ENCODE results near the gene PCCA.
"Not testable (repeated sequence)": the region's sequence is repeated elsewhere in the genome, so short reads cannot be mapped to it uniquely, and the experiment has no call there.

Gene PCCA

DNA sequence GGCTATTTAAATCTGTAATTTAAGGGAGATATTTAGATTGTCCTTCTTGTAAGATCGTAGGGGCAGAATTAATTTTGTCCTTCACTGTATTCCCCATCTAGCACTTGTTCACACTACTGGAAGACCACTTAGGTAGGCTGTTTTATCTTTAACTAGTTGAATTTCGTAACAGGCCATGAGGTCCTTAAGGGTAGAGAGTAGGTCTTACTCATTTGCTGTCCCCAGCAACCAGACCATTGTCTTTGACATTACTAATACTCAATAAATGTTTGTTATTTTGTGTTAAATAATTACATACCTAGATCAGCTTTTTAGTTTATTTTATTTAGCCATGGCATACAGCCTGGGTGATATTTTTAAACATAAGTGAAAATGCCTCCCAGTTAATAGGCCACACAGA, 177.1 kb downstream of the PCCA start:
- H3K36me3 Mint-ChIP-seq = no peaks in the 10 kb centered on the region
- no peak for DNase-seq (ENCODE audit: low spot score in 2 of 2)
- ATAC-seq = no peak
- H3K27ac Mint-ChIP-seq = no peak overlapping the region
- no peaks in the 10 kb centered on the region for H3K4me1 Mint-ChIP-seq
- no peaks in the 10 kb centered on the region for H3K9me3 Mint-ChIP-seq
- no peak overlapping the region for H3K4me3 Mint-ChIP-seq

DNA sequence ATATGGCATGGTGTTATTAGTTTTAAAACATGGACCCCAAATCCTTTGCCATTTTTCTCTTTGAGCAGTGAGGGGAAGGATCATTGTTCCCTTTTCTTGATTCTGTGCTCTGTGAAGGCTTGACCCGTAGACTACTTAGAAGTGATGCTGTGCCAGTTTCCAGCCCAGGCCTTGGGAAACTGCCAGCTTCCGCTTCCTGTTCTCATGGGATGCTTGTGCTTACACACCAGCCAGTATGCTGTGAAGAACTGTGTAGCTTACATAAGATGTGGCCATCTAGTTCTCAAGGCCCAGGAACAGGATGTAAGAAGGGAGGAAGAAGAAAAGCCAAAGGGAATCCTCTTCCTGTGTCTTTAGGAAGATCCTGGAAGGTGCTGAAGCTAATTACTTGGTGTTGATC, 180.9 kb downstream of the PCCA start:
- H3K36me3 Mint-ChIP-seq = no peaks in the 10 kb centered on the region
- no peaks in the 10 kb centered on the region for H3K9me3 Mint-ChIP-seq
- no peak overlapping the region for H3K4me3 Mint-ChIP-seq
- DNase-seq (ENCODE audit: low spot score in 2 of 2) (no peak), ATAC-seq (no peak)
- no peaks in the 10 kb centered on the region for H3K4me1 Mint-ChIP-seq
- peak overlapping the region; percentile 39 for H3K27ac Mint-ChIP-seq

DNA sequence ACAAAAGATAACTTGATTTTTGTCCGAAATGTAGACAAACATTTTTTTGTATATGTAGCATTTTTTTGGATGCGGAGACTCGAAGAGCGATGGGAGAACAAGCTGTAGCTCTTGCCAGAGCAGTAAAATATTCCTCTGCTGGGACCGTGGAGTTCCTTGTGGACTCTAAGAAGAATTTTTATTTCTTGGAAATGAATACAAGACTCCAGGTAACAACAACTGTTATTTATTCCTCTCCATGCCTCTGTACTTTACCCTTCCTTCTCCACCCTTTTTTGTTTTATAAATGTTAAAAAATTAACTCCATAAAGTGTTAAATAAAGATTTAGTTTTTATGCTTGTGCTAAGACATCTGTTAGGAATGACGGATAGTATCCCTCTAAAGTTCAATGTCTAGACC, 184.2 kb downstream of the PCCA start:
- DNase-seq (ENCODE audit: low spot score in 2 of 2) (no peak), ATAC-seq (no peak)
- H3K36me3 Mint-ChIP-seq = no peaks in the 10 kb centered on the region
- no peaks in the 10 kb centered on the region for H3K4me1 Mint-ChIP-seq
- H3K27ac Mint-ChIP-seq = no peak overlapping the region
- no peak overlapping the region for H3K4me3 Mint-ChIP-seq
- no peaks in the 10 kb centered on the region for H3K9me3 Mint-ChIP-seq

DNA sequence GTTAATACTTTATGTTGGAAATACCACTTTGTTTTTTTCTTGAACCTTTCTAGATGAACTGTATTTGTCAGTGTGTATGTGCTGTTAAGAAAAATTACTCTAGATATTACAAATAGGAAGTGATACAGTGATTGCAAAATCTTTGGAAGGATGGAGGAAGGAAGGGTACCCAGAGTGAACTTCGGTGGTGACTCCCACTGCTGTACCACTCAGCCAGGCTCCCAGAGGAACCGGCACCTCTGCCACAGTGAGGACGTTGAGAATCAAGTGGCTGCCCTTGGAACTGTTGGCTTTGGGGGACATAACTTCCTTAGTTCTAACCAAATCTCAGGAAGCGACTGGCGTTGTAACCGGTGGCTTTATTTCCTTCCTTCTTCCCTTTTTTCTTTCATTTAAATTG, 184.7 kb downstream of the PCCA start:
- ATAC-seq (no peak), DNase-seq (ENCODE audit: low spot score in 2 of 2) (no peak)
- Mint-ChIP-seq H3K27ac (no peak overlapping the region), H3K9me3 (no peaks in the 10 kb centered on the region), H3K36me3 (no peaks in the 10 kb centered on the region), H3K4me3 (no peak overlapping the region), H3K4me1 (no peaks in the 10 kb centered on the region)

DNA sequence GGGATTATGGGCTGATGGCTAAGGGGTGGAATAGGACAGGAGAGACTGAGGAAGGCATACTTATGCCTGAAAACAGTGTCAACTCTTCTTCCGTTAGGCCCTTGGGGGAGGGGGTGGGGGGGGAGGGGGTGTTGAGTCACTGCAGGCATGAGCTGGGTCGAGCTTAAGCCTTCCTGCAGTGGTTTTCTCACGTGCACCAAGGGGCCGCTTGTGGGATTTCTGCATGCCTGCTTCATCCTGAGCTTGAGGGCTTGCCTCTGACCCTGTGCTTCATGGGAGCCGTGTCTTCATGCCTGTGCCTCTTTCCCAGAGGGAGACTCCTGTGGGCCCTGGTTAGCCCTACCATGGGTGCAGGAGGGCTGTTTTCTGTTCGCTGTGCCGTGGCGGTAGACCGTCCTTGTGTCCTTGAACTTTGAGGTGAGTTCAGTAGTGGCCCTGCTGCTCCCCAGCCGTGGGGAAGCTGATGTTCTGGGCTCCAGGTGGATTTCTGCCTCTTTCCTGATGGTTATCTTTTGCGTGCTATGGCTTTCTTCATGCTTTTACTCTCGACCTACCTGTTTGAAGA, 186.1 kb downstream of the PCCA start:
- no peak overlapping the region for H3K27ac Mint-ChIP-seq
- H3K4me1 Mint-ChIP-seq = no peaks in the 10 kb centered on the region
- H3K9me3 Mint-ChIP-seq = no peaks in the 10 kb centered on the region
- no peak for ATAC-seq
- no peaks in the 10 kb centered on the region for H3K36me3 Mint-ChIP-seq
- H3K4me3 Mint-ChIP-seq = no peak overlapping the region
- DNase-seq (ENCODE audit: low spot score in 2 of 2) = no peak

DNA sequence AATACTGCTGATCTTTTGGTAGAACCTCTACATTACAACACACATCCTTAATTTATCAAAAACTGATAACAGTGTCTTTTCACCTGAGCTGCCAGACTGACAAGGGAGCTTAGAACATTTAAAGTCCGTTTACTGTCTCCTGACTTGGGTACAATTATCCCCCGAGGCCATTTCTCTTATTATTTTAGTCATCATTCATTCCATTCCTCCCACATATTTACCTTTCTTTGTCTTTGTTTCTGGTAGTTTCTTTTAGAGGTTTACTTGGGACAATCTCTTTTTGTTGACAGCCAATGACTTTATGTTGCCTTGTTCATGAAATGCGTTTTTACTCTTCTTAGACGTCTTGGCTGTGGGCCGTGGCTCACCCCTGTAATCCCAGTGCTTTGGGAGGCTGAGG, 186.9 kb downstream of the PCCA start:
- no peak overlapping the region for H3K4me3 Mint-ChIP-seq
- DNase-seq (ENCODE audit: low spot score in 2 of 2) = no peak
- no peak for ATAC-seq
- no peaks in the 10 kb centered on the region for H3K9me3 Mint-ChIP-seq
- H3K36me3 Mint-ChIP-seq = no peaks in the 10 kb centered on the region
- no peak overlapping the region for H3K27ac Mint-ChIP-seq
- no peaks in the 10 kb centered on the region for H3K4me1 Mint-ChIP-seq

DNA sequence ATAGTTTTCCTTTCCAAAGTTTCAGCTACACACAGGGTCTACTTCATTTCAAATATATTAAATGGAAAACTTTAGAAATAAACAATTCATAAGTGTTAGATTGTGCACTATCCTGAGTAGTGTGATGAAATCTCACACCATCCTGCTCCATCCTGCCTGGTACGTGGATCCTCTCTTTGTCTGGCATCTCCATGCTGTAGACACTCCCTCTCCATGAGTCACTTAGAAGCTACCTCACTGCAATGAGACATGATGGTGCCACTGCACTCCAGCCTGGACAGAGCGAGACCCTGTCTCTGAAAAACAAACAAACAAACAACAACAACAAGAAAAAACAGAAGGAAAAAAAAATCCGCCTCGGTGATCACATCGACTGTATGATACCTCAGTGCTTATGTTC, 191.8 kb downstream of the PCCA start:
- ATAC-seq (no peak), DNase-seq (ENCODE audit: low spot score in 2 of 2) (no peak)
- H3K9me3 Mint-ChIP-seq = no peaks in the 10 kb centered on the region
- H3K4me3 Mint-ChIP-seq = no peak overlapping the region
- no peak overlapping the region for H3K27ac Mint-ChIP-seq
- H3K36me3 Mint-ChIP-seq = no peaks in the 10 kb centered on the region
- no peaks in the 10 kb centered on the region for H3K4me1 Mint-ChIP-seq

DNA sequence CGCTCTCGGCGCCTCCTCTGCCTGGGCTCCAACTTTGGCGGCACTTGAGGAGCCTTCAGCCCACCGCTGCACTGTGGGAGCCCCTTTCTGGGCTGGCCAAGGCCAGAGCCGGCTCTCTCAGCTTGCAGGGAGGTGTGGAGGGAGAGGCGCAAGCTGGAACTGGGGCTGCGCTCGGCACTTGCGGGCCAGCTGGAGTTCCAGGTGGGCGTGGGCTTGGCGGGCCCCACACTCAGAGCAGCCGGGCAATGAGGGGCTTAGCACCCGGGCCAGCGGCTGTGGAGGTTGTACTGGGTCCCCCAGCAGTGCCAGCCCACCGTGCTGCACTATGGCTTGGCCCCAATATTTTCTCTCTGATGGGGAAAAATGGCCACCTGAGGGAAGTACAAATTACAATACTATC, 193.4 kb downstream of the PCCA start:
- not testable (repeated sequence) for H3K27ac Mint-ChIP-seq; ATAC-seq; H3K36me3 Mint-ChIP-seq; H3K4me1 Mint-ChIP-seq; H3K9me3 Mint-ChIP-seq; DNase-seq (ENCODE audit: low spot score in 2 of 2); H3K4me3 Mint-ChIP-seq

DNA sequence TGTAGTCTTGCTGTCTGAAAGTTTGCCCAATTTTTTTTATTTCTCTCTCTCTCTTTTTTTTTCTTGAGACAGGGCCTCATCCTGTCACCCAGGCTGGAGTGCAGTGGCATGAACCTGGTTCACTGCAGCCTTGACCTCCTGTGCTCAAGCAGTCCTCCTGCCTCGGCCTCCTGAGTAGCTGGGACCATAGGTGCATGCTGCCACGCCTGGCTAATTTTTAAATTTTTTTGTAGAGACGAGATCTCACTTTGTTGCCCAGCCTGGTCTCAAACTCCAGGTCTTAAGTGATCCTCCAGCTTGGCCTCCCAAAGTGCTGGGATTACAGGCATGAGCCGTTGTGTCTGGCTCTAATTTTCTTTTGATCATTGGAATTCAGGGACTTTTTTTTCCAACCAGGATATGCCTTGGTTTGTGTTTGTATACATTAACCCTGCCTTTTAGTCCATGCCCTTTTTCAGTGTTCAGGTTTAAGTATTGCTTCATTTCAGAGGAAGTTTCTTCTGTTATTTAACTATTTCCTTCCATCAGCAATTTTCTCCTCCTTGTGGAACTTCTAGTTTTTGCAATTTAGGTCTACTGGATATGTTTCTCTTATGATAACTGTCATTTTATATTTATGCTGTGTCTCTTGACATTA, 201.4 kb downstream of the PCCA start:
- Mint-ChIP-seq H3K27ac (no peak overlapping the region), H3K9me3 (no peaks in the 10 kb centered on the region), H3K4me1 (no peaks in the 10 kb centered on the region), H3K4me3 (no peak overlapping the region), H3K36me3 (no peaks in the 10 kb centered on the region)
- ATAC-seq = no peak
- no peak for DNase-seq (ENCODE audit: low spot score in 2 of 2)

DNA sequence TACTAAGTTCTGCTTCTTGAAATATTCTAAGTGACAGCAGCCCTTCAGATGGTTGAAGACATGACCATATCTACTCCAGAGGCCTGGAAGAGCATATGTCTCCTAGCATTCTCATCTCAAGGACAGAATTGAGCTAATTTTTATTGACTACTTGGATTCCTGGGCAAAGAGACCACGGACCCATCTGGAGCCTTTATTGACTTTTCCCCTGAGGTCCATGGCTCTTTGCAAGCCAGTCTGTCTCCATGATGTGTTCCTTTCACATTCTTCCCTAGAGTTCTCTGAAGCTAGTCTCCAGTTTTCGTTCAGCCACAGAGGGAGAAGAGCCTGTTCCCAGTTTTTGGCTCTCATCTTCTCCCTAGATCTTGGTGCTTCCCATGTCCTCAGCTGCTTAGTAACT, 202.7 kb downstream of the PCCA start:
- ATAC-seq = no peak
- H3K4me3 Mint-ChIP-seq = no peak overlapping the region
- no peaks in the 10 kb centered on the region for H3K36me3 Mint-ChIP-seq
- no peak for DNase-seq (ENCODE audit: low spot score in 2 of 2)
- H3K9me3 Mint-ChIP-seq = no peaks in the 10 kb centered on the region
- no peak overlapping the region for H3K27ac Mint-ChIP-seq
- no peaks in the 10 kb centered on the region for H3K4me1 Mint-ChIP-seq

DNA sequence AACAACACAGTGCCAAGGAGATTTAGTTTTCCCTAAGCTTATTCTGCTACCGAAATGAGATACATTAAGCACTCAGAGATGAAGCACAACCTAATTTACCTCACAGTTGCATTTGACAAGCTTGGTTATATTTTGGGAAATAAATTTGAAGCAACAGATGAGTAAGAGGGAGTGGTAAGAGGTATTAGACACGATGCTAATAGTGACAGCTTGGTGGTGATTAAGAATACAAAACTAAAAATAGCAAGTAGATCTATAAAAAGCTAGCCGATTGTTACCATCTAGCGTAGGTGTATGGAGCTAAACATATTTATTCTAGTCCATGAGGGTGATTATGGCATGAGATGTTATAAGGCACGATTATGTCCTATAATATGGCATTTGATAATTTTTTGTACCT, 208.5 kb downstream of the PCCA start:
- no peak for ATAC-seq
- Mint-ChIP-seq H3K4me3 (no peak overlapping the region), H3K27ac (no peak overlapping the region), H3K4me1 (peaks cover 5% of the 10 kb centered on the region), H3K36me3 (no peaks in the 10 kb centered on the region), H3K9me3 (peaks cover 2% of the 10 kb centered on the region)
- DNase-seq (ENCODE audit: low spot score in 2 of 2) = no peak

DNA sequence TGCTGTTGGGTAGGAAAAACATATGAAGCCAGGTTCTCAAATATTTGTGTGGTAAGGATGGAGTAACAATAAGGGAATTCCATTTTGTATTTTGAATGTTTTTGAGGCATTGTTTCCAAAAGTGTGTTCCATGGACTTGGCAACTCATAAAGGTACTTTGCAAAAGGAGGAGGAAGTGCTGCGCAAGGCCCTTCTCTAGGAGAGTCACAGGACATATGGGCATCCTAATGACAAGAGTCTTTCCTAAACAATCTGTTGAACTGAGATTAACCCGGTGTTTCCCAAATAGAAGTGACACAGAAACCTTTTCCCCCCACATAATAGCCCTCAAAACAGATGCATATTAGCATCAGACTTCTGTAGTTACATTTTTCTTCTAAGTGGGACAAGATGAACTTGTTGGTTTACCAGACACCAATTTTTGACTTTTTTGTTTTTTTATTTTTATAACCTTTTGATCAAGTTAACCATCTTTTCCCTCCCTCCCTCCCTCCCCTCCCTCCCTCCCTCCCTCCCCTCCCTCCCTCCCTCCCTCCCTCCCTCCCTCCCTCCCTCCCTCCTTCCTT, 209.3 kb downstream of the PCCA start:
- Mint-ChIP-seq H3K9me3 (peaks cover 2% of the 10 kb centered on the region), H3K36me3 (no peaks in the 10 kb centered on the region), H3K4me3 (no peak overlapping the region), H3K27ac (no peak overlapping the region), H3K4me1 (peaks cover 5% of the 10 kb centered on the region)
- no peak for DNase-seq (ENCODE audit: low spot score in 2 of 2)
- no peak for ATAC-seq

DNA sequence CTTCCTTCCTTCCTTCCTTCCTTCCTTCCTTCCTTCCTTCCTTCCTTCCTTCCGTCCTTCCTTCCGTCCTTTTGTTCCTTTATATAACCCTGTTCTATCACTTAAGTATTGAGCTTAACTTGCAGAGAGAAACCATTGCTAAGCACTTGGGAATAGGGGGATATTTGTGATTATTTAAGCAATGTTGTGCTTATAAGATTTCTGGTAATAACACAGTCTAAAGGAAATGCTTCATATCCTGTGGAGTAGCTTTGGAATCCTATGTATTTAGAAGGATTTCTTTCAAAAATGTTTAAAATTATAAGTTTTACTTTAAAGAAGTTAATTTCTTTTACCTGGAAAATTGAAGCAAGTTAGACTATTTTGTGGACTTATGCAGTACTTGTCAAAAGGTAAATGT, 209.8 kb downstream of the PCCA start:
- DNase-seq (ENCODE audit: low spot score in 2 of 2) (no peak), ATAC-seq (no peak)
- no peak overlapping the region for H3K4me3 Mint-ChIP-seq
- H3K4me1 Mint-ChIP-seq = peaks cover 5% of the 10 kb centered on the region
- peaks cover 2% of the 10 kb centered on the region for H3K9me3 Mint-ChIP-seq
- H3K27ac Mint-ChIP-seq = no peak overlapping the region
- H3K36me3 Mint-ChIP-seq = no peaks in the 10 kb centered on the region

DNA sequence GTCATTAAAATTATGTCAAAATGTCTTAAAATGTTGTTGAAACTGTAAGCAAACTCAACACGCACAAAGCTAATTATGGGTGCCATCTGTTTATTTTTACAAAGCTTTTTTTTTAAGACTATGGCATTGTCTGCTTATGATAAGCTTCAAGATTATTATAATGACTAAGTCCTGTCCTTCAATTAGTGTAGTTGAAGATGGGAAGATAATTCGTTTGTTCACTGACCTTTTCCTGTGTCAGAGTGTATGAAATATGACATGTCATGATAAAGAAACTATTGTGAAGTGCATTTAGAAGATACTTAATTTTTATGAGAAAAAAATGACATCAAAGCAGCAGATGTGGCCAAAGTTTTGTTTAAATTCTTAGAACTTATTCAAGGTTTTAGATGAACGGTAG, 211.3 kb downstream of the PCCA start:
- H3K27ac Mint-ChIP-seq = no peak overlapping the region
- H3K36me3 Mint-ChIP-seq = no peaks in the 10 kb centered on the region
- ATAC-seq = no peak
- peaks cover 2% of the 10 kb centered on the region for H3K9me3 Mint-ChIP-seq
- no peak overlapping the region for H3K4me3 Mint-ChIP-seq
- peaks cover 5% of the 10 kb centered on the region for H3K4me1 Mint-ChIP-seq
- no peak for DNase-seq (ENCODE audit: low spot score in 2 of 2)

DNA sequence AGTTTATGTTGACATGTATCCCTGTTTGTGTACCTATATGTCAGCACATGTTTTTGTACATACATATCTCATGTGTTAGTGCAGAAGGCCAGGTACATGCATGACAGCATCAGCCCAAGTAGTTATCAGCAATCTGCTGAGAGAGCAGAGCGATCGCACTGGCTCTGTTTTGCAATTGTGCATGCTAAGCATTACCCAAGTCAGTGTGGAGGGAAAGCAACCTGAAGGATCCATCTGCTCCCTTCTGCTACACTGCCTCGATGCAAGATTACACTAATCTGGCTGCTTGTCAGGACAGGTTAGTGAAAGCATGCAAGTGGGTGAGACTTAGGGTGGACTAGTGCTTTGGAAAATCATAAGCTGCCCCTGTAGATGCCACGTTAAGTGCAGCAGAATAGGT, 211.8 kb downstream of the PCCA start:
- no peak for DNase-seq (ENCODE audit: low spot score in 2 of 2)
- Mint-ChIP-seq H3K9me3 (peaks cover 2% of the 10 kb centered on the region), H3K4me3 (no peak overlapping the region), H3K36me3 (no peaks in the 10 kb centered on the region), H3K4me1 (peaks cover 5% of the 10 kb centered on the region), H3K27ac (no peak overlapping the region)
- ATAC-seq = no peak

DNA sequence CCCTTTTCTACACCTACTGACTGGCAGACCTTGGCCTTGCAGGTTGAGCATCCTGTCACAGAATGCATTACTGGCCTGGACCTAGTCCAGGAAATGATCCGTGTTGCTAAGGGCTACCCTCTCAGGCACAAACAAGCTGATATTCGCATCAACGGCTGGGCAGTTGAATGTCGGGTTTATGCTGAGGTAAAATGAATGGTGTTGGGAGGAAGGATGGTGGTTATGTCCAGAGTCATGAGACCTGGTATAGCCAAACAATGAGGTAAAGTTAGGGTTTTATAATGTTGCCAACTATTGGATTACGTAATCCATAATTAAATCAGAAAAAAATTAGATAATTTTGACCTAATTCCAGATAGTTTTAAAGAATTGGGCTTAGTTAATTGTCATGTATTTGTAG, 212.5 kb downstream of the PCCA start:
- peaks cover 5% of the 10 kb centered on the region for H3K4me1 Mint-ChIP-seq
- no peaks in the 10 kb centered on the region for H3K36me3 Mint-ChIP-seq
- ATAC-seq (no peak), DNase-seq (ENCODE audit: low spot score in 2 of 2) (no peak)
- H3K27ac Mint-ChIP-seq = no peak overlapping the region
- H3K4me3 Mint-ChIP-seq = no peak overlapping the region
- H3K9me3 Mint-ChIP-seq = peaks cover 2% of the 10 kb centered on the region

Measured in stimulated activated effector memory CD8-positive, alpha-beta T cell treated with anti-CD3 and anti-CD28 coated beads, Interleukin-12 subunit alpha, Interleukin-12 subunit beta, amount 100 ng/mL, for 72 hours (primary cell).